Glutamatergic neuron (in vitro differentiated cells): ENCODE results near the gene KLHL2. TPM values are rescaled to one million over a fixed set of nuclear protein-coding genes. Genes with fewer than 3 reads are reported as not detected.

Experiments
- DNase-seq: peaks from one replicate; pipeline ENCODE4 v3.0.0; 2022
- H3K27ac Mint-ChIP-seq: one replicate; pipeline ENCODE4 v1.8.0; 2020; ENCODE audit warnings: mild to moderate bottlenecking, mixed read lengths, inconsistent platforms; ENCODE audit not compliant: unreplicated experiment
- H3K27me3 Mint-ChIP-seq: one replicate; pipeline ENCODE4 v1.8.0; 2020; ENCODE audit warnings: mild to moderate bottlenecking, moderate library complexity, mixed read lengths, inconsistent platforms; ENCODE audit not compliant: unreplicated experiment
- H3K36me3 Mint-ChIP-seq: one replicate; pipeline ENCODE4 v1.8.0; 2020; ENCODE audit warnings: mild to moderate bottlenecking, mixed read lengths, inconsistent platforms; ENCODE audit not compliant: unreplicated experiment
- H3K4me1 Mint-ChIP-seq: one replicate; pipeline ENCODE4 v1.8.0; 2020; ENCODE audit warnings: mild to moderate bottlenecking, low read depth, mixed read lengths, inconsistent platforms; ENCODE audit not compliant: unreplicated experiment
- H3K4me3 Mint-ChIP-seq: one replicate; pipeline ENCODE4 v1.8.0; 2020; ENCODE audit warnings: mild to moderate bottlenecking, mixed read lengths, inconsistent platforms; ENCODE audit not compliant: unreplicated experiment
- H3K9me3 Mint-ChIP-seq: one replicate; pipeline ENCODE4 v1.8.0; 2020; ENCODE audit warnings: mild to moderate bottlenecking, moderate library complexity, mixed read lengths, inconsistent platforms; ENCODE audit not compliant: unreplicated experiment
- total RNA-seq: library from RNA; stranded (reverse); fragmentation: NEBNext Ultra II Directional; extraction: Animal tissue kit (Norgen Biotek cat#: 25700); gene quantifications from one replicate; pipeline ENCODE4 v1.2.1, GENCODE V29; 2021; ENCODE audit not compliant: unreplicated experiment
- TF ChIP-seq, protein P1 (sequence below): fragments of 200-600 bp; sonication (generic); IDR thresholded peaks from one replicate; pipeline ENCODE4 v1.5.0; 2021; ENCODE audit not compliant: partially characterized antibody, unreplicated experiment

The KLHL2 gene
- total RNA-seq, 1 donor from 2014 or later = 19.7 TPM

DNA sequence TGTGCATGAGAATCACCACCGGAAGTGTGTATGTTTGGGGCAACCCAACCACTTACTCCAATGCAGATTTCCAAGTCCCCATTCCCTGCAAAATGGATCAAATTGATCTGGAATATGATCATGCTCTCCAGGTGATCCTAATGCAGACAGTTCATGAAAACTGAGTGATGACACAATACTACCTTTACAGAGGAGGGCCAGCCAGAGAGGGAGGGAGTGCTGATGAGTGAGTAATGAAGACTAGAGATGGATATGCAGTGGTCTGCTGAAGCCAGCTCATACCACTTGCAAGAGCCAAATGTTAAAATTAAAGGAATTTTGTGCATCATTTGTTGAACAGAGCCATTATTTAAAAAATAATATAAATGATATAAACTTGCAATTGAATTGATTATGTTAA lies 161.2 kb downstream of the KLHL2 start:
- TF ChIP-seq, protein P1, sequence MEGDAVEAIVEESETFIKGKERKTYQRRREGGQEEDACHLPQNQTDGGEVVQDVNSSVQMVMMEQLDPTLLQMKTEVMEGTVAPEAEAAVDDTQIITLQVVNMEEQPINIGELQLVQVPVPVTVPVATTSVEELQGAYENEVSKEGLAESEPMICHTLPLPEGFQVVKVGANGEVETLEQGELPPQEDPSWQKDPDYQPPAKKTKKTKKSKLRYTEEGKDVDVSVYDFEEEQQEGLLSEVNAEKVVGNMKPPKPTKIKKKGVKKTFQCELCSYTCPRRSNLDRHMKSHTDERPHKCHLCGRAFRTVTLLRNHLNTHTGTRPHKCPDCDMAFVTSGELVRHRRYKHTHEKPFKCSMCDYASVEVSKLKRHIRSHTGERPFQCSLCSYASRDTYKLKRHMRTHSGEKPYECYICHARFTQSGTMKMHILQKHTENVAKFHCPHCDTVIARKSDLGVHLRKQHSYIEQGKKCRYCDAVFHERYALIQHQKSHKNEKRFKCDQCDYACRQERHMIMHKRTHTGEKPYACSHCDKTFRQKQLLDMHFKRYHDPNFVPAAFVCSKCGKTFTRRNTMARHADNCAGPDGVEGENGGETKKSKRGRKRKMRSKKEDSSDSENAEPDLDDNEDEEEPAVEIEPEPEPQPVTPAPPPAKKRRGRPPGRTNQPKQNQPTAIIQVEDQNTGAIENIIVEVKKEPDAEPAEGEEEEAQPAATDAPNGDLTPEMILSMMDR = no peak
- no peaks in the 10 kb centered on the region for H3K4me1 Mint-ChIP-seq
- no peak overlapping the region for H3K4me3 Mint-ChIP-seq
- DNase-seq = no peak
- no peaks in the 10 kb centered on the region for H3K27me3 Mint-ChIP-seq
- H3K36me3 Mint-ChIP-seq = no peaks in the 10 kb centered on the region
- H3K9me3 Mint-ChIP-seq = no peaks in the 10 kb centered on the region
- no peak overlapping the region for H3K27ac Mint-ChIP-seq

DNA sequence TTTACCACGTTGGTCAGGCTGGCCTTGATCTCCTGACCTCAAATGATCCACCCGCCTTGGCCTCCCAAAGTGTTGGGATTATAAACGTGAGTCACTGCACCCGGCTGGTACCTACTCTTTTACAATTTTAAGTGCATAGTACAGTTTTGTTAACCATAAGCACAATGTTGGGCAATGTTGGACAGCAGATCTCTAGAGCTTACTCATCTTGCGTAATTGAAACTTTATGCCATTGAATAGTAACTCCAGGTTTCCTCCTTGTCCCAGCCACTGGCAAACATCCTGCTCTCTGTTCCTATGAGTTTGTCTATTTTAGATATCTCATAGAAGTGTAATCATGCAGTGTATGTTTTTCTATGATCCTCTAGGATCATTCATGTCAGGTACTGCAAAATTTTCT lies 162.2 kb downstream of the KLHL2 start:
- Mint-ChIP-seq H3K4me1 (no peaks in the 10 kb centered on the region), H3K4me3 (no peak overlapping the region), H3K9me3 (no peaks in the 10 kb centered on the region), H3K27ac (no peak overlapping the region), H3K27me3 (no peaks in the 10 kb centered on the region), H3K36me3 (peaks cover 6% of the 10 kb centered on the region)
- TF ChIP-seq, protein P1 = no peak
- DNase-seq = no peak

DNA sequence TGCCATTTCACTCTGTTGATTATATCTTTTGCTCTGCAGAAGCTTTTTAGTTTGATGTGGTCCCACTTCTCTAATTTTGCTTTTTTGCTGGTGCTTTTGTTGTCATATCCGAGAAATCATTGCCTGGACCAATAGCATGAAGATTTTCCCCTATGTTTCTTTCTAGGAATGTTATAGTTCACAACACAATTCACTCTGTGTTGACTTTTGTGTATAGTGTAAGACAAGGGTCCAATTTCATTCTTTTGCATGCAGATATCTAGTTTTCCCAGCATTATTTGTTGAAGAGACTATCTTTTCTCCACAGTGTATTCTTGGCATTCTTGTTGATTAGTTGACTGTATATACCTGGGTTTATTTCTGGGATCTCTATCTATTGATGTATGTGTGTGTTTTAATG lies 163.2 kb downstream of the KLHL2 start:
- H3K4me1 Mint-ChIP-seq = no peaks in the 10 kb centered on the region
- H3K36me3 Mint-ChIP-seq = peaks cover 9% of the 10 kb centered on the region
- no peak for DNase-seq
- no peak overlapping the region for H3K4me3 Mint-ChIP-seq
- no peaks in the 10 kb centered on the region for H3K27me3 Mint-ChIP-seq
- H3K9me3 Mint-ChIP-seq = peaks cover 3% of the 10 kb centered on the region
- no peak overlapping the region for H3K27ac Mint-ChIP-seq
- TF ChIP-seq, protein P1 = no peak

Other genes starting within 250 kb of the KLHL2 start
- 0.34 TPM for gene TRIM61, start 229.9 kb upstream of the KLHL2 start, total RNA-seq
- not detected for gene TRIM60, start 175.6 kb upstream of the KLHL2 start, total RNA-seq
- gene TRIM75, start 153.7 kb upstream of the KLHL2 start, total RNA-seq = 0.29 TPM
- gene TMEM192, start 94.7 kb upstream of the KLHL2 start, total RNA-seq = 16.9 TPM
- 180 TPM for gene MSMO1, start 120.1 kb downstream of the KLHL2 start, total RNA-seq
- 253 TPM for gene CPE, start 171.4 kb downstream of the KLHL2 start, total RNA-seq